Effector CD4-positive, alpha-beta T cell (primary cell): ENCODE results near the gene RHBDF2.
A peak's percentile ranks its signal among the peaks of the same experiment; 100 is the strongest.

Source experiments
- DNase-seq: peaks from one replicate; pipeline ENCODE4 v3.0.0-alpha.2; 2020

RHBDF2 gene

GRCh38 chr17:76452660-76453430 lies 48.4 kb downstream of the RHBDF2 start, which contains the start of gene UBE2O:
TSS of gene UBE2O (minus strand) at chr17:76453152. CDS start at chr17:76453141, 11 bp downstream.
- peak; percentile 89 for DNase-seq

- DNase-seq, result no peak
Measured at GRCh38 chr17:76452127-76452659, 49.0 kb downstream of the RHBDF2 start.

DNA sequence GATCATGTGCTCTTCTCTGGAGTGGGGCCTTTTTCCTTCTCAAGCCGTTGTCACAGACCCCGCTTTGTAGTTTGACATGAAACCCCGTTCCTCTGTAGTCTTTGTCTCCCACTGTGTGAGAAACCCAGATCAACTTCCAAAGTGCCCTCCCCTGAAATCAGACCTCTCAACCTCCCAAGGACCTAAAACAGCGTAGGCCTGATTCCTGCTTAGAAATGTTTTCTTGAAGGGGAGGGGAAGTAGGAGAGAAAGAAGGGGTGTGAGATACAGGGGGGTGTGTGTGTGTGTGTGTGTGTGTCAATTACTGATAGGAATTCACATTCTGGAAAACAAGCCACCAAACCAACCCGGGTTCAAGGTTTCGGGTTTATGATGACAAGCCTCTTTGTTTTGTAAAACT lies 49.7 kb downstream of the RHBDF2 start:
- no peak for DNase-seq

GRCh38 chr17:76449126-76449525 lies 52.1 kb downstream of the RHBDF2 start:
- no peak for DNase-seq

DNA sequence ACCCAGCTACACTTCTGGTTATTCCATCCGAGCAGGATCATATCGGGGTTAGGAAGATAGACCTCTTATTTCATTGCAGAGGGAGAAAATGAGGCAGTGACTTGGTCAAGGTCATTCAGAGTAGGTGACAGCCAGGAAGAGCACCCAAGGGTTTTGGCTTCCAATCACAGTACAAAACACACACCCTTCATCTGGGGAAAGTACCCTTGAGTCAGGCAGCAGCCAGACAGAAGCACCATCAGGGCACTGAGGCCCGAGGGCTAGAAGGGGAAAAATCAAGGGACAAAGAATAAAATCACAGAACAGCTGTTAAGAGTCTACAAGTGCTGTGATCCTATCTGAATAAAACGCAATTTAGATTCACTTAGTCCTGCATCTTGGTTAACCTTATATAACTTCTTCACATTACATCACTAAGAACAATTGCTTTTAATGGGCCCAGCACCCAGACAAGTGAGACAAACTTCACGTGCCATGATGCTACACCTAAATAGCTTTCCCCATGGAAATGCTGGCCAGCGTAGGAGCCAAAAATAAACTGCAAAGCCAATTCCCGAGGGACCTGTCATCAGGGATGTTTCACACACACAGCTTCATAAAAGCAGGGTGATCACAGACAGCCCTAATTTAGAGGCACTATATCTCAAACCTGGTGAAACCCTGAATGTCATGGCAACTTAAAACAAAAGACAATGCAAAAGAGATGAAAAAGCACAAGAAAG lies 53.1 kb downstream of the RHBDF2 start:
- no peak for DNase-seq

- DNase-seq, result no peak
Measured at GRCh38 chr17:76446449-76447231, 54.6 kb downstream of the RHBDF2 start.

DNA sequence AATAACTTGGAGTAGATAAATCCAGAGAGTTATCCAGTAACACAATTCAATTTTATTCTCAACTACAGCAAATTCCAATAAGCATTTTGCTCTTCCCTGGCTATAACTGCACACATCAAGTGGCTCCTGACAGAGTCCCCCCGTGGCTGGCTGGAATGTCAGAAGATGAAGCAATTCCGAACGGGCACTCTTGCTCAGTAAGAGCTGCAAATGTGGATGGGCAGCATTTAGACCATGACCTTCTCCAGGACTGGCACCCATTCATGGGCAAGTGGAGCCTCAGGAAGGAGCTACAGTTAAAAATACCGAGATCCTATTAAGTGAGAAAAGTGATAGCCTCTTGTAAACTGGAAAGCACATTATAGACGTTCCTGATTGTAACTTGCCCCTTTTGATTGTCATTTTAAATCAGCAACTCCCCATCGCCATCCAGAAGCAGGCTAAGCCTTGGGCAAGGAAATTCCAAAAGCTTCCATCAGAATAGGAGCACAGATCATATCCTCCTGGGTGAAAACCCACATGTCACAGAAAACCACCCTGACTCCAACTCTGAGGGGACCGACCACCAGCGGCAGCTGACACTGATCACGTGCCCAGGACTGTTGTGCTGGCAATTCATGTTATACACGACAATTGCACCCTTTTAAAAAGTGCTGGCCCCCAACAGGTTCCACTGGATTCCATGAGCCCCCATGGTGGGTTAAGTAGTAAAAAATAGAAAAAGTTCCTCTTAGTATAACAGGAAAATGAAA lies 55.4 kb downstream of the RHBDF2 start:
- DNase-seq, result no peak

DNA sequence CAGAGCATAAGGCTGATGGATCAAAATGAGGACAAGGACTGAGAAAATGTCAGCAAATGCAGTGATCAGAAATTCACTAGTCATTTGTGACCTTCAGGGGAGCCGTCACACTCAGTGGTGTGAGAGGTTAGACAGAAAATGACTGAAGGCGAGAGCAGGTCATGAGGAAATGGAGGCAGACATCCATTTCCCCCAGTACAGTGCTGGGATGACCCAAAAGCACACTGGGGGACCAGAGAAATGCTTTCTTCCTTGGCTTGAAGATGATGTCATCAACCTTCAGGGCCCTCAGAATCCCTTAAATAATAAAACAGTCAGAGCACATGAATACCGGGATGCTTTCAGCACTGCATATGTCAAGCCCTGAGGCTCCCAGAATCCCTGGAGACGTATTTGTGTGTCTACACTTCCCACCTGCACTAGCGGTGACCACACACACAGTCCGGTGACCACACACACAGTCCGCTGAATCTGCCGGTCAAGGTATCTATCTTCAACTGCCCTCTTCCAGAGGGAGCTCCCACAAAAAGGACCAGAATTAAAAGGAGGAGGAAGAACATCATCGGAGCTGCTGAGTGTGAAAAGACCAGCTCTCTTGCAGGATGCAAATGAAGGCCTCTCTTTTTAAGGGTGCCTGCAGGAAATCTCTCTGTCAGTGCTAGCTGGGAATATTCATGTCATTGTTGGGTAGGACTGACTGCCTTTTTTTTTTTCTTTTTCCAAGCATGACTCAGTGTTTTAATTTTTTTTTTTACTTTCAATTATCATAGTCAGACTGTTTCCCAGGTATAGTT lies 56.5 kb downstream of the RHBDF2 start:
- DNase-seq, result no peak

GRCh38 chr17:76442341-76443338 lies 58.6 kb downstream of the RHBDF2 start:
- DNase-seq, result no peak

- DNase-seq, result no peak
Measured at GRCh38 chr17:76441686-76442340, 59.4 kb downstream of the RHBDF2 start.

- DNase-seq, result no peak
Measured at GRCh38 chr17:76440751-76441362, 60.4 kb downstream of the RHBDF2 start.

- no peak for DNase-seq
Measured at GRCh38 chr17:76439314-76439928, 61.8 kb downstream of the RHBDF2 start.

DNA sequence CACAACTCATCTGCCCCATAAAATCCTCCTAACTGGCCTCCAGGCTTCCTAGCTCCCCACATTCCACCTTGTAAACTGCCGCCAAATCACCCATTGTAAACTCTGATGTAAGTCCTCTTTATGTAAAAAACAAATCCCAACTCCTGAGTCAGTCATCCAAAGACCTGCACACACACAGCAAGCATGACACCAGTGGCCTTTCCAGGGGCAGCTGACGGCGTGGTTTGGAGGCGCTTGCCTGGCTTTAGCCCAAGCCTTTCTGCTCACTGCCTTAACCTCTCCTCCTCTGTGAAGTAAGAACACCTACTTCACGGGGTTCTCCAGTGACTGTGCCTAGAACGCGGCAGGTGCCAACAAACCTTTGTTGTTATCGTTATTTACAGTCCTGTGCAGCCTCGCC lies 62.3 kb downstream of the RHBDF2 start:
- DNase-seq, result no peak

- no peak for DNase-seq
Measured at GRCh38 chr17:76437467-76438402, 63.5 kb downstream of the RHBDF2 start.

DNA sequence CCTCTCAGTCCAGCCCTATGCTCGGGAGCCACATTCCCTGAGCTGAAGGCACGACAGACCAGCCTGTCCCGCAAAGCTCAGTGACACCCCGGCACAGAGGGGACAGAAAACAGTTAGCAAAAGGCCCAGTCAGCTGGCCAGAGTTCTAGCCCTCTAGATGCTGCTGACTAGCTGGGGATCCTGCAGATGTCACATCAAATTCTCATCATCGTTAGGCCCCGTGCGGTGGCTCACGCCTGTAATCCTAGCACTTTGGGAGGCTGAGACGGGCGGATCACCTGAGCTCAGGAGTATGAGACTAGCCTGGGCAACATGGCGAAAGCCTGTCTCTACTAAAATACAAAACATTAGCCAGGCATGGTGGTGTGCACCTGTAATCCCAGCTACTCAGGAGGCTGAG lies 65.5 kb downstream of the RHBDF2 start:
- DNase-seq, result no peak

DNA sequence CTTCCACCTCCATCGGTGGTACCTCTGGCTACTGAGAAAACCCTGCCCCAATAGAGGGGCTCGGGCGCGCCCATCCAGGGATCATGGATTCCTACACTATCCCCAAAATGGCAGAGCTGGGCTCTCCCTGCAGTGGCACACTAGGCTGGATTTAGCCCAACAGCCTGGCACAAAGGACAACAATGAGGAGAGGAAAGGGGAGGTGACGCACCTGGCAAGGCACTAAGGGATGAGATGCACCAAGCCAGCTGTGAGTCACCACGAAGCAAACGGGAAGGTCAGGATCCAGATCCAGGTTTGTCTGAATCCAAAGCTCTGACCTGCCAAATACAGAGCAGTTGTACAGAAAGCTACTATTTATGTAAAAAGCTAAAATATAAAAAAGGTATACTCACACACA lies 66.4 kb downstream of the RHBDF2 start:
- DNase-seq, result no peak

DNA sequence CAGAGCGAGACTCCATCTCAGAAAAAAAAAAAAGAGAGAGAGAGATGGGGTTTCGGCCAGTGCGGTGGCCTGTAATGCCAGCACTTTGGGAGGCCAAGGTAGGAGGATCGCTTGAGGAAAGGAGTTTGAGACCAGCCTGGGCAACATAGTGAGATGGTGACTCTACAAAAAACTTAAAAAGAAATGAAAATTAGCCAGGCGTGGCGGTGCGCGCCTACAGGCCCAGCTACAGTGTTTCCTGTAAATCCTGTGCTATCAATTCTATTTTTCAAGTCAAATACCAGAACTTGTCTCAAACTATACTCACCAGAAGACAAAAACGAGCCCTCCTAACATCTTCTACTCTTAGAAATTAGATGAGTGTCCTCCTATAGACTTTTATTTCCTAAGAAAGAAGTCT lies 67.5 kb downstream of the RHBDF2 start:
- no peak for DNase-seq
